ENCODE results near the gene LMF2.

Gene LMF2

DNA sequence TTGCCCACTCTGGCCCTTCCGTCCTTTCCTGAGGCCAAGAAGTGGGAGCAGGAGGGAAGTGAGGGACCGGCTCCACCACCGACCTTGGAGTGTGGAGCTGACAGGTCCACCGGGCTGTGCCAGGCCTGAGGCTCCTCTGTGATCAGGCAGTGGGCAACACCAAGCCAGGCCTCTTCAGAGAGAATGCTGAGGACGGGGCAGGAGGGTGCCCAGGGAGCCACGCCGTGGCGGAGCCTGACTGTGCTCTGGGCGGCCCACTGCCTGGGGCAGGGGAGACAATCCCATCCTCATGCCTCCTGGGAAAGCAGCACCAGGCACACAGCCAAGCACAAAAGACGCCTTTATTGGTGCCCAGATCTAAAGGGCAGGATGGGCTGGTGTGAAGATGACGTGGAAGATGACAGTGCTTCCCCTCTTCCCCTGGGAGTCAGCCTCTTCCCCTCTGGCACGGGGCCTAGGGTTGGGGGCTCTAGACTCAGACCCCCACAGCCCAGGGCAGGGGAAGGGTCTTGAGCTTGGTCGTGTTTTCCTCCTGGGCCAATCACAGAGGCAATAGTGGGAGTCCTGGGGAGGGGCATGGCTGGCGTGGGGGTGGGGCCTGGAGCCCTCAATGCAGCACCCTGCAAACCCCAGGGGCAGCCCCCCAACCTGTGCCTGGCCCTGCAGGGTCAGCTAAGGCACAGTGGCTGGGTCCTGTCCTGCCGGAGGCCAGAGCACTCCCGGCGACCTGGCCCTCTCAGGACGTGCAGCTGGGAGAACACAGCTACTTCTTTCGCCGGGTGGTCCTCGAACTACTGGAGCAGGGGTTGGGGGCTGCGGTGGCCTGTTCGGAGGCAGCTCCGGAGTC, 4.7 kb downstream of the LMF2 start:
- no peak for DNase-seq

DNA sequence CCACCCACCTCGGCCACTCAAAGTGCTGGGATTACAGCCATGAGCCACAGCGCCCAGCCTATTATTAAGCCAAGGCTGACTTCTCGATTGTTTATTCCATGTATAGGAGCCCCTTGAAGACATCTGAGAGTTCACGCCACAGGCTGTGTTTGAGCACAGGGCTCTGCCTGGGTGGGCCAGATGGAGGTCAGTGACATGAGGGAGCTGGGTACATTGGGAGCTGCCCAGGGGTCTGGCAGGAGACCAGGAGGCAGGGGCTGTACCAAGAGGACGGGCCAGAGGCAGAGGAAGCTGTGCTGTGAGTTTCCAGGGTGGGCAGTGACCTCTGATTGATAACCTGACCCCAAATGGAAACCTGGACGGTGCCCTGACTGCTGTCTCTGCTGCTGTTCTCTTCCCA, 5.4 kb downstream of the LMF2 start:
- DNase-seq = no peak

DNA sequence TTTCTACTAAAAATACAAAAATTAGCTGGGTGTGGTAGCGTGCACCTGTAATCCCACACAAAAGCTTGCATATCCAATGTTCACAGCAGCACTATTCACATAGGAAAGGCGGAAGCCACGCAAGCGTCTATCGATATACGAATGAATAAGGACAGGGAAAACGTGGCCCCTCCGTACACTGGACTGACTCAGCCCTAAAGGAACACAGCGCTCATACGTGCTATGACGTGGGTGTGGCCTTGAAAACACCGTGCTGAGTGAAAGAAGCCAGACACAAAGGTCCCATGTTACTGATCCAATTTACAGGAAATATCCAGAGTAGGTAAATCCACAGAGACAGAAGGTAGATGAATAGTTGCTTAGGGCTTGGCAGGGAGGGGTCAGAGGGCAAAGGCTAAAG, 7.0 kb downstream of the LMF2 start:
- no peak for DNase-seq

DNA sequence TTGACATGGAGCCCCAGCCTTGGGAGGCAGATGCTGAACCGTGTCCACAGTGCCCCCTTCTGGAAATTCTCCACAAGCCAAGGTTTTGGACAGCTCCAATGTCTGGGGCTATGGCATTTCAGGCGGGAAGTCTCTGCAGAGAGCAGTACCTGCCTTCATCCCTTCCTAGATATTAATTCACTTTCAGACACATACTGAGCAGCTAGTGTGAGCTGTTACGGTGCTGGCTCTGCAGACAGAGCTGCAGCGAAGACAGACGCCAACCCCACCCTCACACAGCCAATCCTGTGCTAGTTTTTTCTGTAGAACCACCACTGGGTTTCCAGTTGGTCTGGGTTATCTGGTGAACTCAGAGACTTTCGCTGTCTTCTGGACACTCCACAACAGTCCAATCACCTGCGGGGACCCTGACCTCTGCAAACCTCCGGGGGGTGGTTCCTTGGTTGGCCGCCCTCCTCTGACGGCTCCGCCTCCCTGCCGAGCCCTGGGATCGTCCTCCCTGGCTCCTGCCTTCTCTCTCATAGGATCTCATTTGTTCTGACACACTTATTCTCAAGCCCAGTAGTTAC, 9.1 kb downstream of the LMF2 start:
- DNase-seq = peak; percentile 59

DNA sequence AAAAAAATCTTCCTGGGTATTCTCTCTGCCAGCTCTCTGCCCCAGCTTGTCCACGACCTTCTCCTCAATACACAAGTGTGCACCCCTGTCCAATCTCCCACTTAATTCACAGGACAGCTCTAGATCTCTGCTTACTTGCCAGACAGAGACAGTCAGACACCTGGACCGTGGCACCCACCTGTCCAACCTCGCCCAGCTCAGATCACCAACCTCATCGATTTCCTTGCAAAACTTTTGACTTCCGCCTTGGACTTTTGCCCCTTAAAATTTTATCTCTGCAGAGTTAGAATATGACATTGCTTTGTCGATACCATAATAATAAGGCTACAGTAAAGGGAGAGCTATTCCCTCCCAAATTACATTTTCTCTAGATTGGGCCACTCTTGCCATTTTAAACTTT, 10.4 kb downstream of the LMF2 start:
- DNase-seq = no peak

DNA sequence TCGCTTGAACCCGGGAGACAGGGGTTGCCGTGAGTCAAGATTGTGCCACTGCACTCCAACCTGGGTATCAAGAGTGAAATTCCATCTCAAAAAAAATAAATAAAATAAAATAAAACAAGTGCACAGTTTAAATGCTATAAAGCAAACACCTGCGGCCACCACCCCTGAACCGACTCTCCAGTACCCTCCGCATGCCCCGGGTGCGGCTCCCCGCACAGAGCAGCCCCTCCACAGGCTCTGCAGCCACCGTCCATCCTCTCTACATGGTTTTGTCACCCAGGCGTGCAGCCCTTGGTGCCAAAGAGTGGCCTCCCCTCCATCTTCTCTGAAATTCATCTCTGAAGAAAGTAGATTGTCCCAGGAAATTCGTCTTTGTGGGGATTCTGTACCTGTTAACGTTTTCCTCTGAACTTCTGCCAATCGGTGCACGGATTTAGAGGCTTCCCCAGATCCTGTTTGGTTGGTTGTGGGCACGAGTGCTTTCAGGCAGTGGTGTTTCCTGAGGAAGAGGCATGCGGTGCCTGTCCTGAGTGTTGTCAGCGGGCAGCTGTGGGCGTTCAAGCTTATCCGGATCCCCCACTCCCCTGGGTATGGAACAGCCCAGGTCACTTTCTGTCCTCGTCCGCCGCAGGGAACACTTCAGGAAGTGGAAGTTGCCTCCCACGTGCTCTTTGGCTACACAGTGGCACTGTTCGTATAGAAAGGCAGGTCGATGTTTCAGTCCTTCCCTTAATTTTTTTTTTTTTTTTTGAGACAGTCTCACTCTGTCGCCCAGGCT, 16.8 kb downstream of the LMF2 start:
- DNase-seq = no peak

DNA sequence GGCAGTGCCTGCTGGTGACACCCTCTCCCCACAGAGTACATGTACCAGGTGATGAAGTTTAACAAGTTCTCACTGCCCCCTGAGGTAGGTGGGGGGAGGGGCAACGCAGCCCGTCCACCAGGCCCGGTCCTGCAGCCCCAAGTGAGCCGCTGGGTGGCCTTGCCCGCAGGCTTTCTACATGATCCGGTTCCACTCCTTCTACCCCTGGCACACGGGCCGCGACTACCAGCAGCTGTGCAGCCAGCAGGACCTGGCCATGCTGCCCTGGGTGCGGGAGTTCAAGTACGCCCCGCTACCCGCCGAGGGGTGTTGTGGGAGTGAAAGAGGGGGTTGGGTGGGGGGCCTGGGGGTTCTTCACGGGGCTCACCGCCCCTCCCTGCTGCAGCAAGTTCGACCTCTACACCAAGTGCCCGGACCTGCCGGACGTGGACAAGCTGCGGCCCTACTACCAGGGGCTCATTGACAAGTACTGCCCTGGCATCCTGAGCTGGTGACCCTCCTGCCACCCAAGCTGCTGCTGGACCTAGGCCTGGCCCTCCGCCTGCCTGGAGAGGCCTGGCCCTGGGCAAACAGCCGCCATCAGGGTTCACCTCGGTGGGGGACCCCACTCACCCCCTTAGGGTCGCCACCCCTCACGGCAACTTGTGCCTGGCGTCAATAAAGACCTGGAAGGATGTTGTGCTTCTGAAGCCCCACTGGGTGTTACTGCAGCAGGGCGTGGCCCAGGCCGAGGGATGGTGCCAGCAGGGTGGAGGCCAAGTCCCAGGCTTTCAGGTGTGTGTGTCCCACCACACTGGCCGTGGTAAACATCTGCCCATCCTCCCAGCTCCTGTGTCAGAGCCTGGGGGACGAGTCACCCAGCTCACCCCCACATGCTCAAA, 17.9 kb downstream of the LMF2 start:
- DNase-seq = no peak

DNA sequence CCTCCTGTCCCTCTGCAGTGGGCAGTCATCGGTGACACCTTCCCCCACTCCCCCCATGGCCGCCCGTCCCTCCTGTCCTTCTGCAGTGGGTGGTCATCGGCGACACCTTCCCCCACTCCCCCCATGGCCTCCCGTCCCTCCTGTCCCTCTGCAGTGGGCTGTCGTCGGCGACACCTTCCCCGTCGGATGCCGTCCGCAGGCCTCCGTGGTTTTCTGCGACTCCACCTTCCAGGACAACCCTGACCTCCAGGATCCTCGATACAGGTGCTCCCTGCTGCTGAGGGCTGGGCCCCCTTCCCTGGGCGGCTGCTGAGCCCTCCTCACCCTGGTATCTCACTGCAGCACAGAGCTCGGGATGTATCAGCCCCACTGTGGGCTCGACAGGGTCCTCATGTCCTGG, 18.6 kb downstream of the LMF2 start:
- no peak for DNase-seq

DNA sequence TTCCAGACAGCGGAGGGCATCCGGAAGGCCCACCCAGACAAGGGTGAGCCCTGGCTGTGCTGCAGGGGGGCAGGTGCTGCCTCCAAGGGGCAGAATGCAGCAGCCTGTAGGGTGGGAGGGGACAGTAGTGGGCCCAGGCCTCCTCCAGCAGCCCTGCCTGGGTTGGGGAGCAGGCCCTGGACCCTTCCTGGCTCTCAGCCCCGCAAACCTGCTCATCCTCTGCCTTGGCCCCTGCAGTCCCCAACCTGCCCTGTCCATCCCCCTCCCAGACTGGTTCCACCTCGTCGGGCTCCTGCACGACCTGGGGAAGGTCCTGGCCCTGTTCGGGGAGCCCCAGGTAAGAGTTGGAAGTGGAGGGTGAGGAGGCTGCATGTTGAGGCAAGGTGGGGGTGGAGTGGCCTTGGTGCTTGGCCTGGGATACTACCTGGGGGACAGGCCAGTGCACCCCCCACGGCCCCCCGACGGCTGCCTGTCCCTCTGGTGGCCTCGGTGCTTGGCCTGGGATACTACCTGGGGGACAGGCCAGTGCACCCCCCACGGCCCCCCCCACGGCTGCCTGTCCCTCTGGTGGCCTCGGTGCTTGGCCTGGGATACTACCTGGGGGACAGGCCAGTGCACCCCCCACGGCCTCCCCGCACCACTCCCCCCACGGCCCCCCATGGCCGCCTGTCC, 19.4 kb downstream of the LMF2 start:
- no peak for DNase-seq

DNA sequence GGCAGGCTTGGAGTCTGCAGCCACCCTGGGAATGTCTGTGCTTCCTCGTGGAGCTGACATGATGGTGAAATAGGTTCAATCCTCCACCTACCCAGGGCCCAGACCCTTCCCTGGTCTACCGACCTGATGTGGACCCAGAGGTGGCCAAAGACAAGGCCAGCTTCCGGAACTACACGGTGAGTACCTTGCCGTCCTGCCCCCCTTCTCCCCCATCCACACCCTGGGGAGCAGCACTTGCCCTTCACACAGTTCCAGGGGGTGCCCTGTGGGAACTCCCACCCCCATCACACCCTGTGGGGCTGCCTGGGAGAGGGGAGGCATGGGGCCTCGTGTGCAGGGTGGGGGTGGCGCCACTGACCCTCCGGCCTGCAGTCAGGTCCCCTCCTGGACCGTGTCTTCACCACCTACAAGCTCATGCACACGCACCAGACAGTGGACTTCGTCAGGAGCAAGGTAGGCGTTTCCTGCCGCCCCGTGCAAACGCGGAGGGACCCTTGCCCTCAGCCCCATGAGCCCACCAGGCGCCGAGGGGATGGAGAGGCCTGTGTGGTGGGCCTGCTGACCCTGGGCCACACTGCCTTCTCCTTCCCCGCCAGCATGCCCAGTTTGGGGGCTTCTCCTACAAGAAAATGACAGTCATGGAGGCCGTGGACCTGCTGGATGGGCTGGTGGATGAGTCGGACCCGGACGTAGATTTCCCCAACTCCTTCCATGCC, 20.1 kb downstream of the LMF2 start:
- no peak for DNase-seq

DNA sequence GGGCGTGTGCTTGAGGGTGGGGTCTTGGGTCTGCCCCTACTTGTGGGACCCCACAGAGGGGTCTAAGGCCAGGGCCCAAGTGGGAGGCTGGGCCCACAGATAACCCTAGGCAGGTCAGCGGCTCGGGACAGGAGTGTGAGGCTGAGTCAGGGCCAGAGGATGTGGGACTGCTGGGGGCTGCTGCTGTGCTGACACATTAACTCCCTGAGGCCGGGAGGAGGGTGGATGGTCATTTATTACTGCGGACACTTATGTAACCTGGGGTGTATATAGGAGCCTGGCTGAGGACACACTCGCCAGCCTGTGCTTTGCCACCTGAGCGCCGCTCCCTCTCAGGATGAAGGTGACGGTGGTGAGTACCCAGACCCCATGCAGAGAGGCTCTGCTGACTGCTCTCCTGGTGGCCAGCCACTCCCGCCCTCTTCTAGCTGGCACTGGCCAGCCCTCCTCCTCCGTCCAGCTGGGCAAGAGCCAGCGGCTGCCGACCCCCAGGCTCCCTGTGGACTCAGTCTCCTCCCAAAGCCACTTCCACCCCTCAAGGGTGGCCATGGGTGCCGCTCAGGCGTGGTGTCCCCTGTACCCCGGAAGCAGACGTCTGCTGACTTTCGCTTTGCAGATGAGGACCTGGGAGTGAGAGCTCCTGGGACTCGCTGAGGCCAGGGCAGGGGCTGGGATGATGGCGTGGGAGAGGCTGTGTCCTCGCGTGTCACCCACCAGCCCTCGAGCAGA, 20.8 kb downstream of the LMF2 start, which contains the start of gene MIOX:
Gene MIOX, plus strand, starts transcription at position 299 of the 729 bp plus-strand sequence. Its CDS starts 39 bp downstream, at position 338.
- no peak for DNase-seq

DNA sequence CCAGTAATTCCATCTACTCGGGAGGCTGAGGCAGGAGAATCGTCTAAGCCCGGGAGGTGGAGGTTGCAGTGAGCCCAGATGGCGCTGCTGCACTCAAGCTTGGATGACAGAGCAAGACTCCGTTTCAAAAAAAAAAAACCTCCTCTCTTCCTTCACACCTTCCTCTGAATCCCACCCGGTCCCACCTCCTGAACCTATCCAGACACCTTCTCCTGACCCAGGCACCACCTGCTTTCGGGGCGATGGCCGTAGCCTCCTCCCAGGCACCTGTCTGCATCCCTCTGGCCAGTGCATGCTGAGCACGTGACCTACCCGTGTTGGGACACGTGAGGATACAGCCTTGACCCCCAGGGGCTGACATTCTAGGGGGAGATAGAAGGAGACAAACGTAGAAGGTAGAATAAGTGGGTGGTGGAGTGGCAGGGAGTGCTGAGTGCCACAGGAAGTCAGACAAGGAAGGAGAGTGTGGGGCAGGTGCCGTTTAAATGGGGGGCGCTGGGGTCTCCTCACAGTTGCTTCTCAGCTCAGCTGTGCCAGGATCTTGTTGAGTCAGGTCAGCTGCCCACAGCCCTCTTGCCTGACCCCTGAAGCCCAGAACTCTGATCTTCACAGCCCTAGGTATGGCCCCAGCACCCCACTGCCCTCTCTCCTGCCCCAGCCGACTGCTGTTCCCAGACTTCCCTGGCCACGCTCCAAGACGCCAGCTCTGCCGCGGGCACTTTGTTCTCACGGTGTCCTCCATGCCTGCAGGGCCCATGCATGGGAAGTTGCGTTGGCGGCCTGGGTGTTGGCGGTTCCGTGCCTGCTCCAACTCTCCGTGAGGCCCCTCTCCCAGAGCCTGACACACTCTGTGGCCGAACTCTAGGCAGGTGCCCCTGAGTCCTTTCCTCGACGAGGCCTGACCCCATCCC, 22.0 kb downstream of the LMF2 start:
- no peak for DNase-seq

DNA sequence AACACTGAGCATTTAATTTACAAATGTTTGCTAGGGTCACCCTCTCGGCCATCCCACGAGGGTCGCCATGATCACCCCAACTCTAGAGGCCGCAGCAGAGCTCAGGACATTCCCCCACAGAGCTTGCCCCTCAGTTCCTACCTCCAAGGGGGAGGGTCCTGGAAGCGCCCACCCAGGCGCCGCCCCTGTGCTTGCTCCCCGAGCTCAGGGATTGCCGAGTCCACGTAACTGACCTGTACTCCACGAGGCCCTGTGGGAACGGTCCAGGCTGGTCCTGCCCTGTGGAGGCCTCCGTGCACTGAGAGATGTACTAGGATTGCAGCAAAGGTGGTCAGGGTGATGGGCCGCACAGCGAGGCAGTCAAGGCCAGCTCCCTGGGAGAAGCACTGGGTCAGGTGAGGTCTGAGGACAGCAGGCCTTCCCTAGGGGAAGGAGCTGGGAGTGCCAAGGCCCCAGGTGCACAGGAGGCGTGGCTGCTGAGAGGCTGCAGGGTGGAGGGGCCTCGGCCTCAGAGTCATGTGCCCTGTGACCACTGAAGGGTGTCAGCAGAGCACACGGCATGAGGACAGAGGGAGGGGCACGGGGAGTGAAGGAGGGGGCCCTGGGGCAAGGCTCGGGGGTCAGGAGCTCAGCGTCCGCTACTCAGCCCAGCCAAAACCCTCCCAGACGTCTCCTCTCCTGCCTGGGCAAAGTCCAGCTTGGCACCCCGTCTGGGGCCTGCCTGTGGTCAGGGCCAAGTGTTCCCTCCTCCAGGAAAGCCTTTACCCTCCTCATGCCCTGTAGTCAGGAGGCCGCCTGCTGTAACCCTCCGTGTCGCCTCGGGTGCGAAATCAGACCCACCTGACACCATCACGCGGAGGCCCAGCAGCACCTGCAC, 23.3 kb downstream of the LMF2 start:
- no peak for DNase-seq

DNA sequence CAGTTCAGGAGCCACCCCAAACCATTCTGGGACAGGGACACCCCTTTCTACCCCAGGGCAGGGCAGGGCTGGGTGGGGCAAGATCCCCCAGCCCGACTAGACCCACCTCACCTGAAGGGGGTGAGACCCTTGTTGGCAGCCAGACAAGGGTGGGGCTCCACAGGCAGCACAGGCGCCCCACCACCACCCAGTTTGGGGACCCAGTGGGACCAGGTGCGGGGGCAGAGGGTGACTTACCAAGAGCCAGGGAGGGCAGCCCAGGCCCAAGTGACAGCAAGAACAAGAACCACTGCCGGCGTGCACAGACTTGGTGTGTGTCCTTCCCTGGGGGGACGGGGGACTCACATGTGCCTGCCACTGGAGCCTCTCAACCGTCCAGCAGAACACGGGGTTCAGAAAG, 23.9 kb downstream of the LMF2 start:
- no peak for DNase-seq

DNA sequence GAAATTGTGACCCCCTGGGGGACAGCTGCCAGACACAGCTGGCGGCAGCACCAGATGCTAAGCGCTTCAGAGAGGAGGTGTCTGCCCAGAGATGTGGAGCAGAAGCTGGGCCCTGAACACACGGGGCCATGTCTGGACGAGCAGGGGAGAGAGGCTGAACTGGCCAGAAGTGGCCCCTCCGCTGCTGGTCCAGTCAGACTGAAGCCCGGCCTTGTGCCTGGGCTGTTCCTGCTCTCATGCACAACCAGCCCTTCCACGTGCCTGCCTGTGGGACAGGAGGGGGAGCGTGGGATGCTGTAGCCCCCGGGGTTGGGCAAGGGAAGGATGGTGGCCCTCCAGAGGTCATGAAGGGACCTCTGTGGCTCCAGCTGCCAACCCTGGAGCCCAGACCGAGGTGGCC, 24.4 kb downstream of the LMF2 start:
- DNase-seq = no peak

DNA sequence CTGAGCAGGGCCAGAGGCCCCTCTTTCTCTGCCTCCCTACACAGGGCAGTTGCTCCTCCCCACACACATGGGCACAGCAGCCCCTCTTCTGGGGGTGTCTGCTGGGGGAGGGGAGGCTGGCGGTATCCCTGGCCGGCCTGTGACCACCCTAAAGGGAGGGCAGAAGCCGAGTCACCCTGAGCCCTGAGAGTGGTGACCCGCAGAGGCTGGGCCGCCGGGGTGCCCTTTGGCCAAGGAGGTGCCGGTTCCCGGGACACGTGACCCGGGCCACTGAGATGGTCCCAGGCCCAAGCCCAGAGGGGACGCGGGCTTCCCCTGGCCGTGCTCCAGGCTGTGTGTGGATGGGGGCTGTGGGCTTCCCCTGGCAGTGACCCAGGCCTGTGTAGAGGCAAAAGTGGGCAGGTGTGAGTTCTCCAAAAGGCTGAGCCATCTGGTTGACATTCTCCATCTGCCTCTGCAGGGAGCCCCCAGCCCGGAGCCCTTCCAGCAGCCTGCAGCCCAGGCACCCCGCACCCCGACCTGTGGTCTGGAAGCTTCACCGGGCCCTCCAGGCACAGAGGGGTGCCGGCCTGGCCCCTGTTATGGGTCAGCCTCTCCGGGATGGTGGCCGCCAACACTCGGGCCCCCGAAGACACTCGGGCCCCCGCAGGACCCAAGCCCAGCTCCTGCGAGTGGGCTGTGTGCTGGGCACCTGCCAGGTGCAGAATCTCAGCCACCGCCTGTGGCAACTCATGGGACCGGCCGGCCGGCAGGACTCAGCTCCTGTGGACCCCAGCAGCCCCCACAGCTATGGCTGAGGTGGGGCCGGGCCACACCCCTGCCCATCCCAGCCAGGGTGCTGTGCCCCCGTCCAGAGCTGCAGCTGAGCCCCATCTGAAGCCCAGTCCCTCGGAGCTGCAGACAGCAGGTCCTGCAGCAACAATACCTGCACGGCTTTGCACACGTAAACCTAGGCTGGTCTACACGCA, 25.1 kb downstream of the LMF2 start:
- DNase-seq = no peak

DNA sequence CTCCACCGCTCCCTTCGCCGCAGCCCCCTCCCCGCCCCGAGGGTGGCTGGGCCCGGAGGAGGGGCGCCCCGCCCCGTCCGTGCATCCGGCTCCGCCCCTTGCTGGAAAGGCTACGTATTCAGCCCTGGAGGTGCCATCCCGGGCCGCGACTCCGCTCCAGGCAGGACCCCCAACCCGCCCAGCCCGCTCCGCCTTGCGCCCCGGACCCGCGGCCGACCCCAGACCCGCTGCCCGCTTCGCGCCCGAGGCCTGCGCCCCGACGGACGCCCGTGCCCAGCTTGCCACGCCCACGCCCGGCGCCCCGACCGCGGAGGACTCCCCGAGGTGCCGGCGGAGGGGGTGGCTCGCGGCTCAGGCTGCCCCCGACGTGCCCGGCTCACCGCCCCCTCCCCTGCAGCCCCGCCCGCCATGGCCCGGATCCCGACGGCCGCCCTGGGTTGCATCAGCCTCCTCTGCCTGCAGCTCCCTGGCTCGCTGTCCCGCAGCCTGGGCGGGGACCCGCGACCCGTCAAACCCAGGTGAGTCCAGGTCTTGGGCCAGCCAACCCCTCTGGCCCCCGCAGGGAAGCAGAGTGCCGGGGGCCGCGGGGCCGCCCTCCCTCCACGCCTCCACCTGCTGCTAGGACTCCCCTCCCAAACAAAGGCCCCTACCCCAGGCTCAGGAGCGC, 25.9 kb downstream of the LMF2 start, which contains the start of gene ADM2:
Gene ADM2, plus strand, starts transcription at position 104 of the 667 bp plus-strand sequence. Its CDS starts 305 bp downstream, at position 409.
- no peak for DNase-seq

Data from NCI-H146 (cell line).